Natural killer cell (primary cell): ENCODE measurements around the gene CHRNG. TPM values are rescaled to one million over a fixed set of nuclear protein-coding genes. Genes with fewer than 3 reads are reported as not detected.
A peak's percentile ranks its signal among the peaks of the same experiment; 100 is the strongest.

Source experiments
- ATAC-seq, 3 donors: fragments of 150-1000 bp in 2 of 3; fragments of 200-7000 bp in 1 of 3; cut with Tn5 transposase; 1 replicate in 1 of 3; 2 replicates in 2 of 3; pipeline ENCODE4 v1.10.0; 2021; ENCODE audit warnings: mild to moderate bottlenecking in 2 of 3, moderate library complexity in 2 of 3
- DNase-seq, 2 donors: peaks; one replicate each; pipeline versions ENCODE4 v3.0.0 to v3.0.0-alpha.2; 2013 to 2021; ENCODE audit warnings: mixed read lengths in 1 of 2
- H3K27ac ChIP-seq: one replicate; pipeline ENCODE4 v1.5.1; 2013; ENCODE audit warnings: mild to moderate bottlenecking, low read length
- H3K27me3 ChIP-seq: one replicate; pipeline ENCODE4 v1.6.1; 2013; ENCODE audit warnings: low read length; ENCODE audit not compliant: control insufficient read depth, insufficient read depth
- H3K36me3 ChIP-seq: one replicate; pipeline ENCODE4 v1.6.1; 2013; ENCODE audit warnings: low read length; ENCODE audit not compliant: control insufficient read depth, insufficient read depth
- H3K4me1 ChIP-seq: one replicate; pipeline ENCODE4 v1.6.1; 2013; ENCODE audit warnings: low read length; ENCODE audit not compliant: control insufficient read depth, insufficient read depth
- H3K4me3 ChIP-seq: one replicate; pipeline ENCODE4 v1.5.1; 2013; ENCODE audit warnings: low read length
- H3K9me3 ChIP-seq: one replicate; pipeline ENCODE4 v1.6.1; 2013; ENCODE audit warnings: low read length; ENCODE audit not compliant: control insufficient read depth, insufficient read depth
- H3K27ac Mint-ChIP-seq, 2 donors: one replicate each; pipeline ENCODE4 v1.8.0; 2022; ENCODE audit warnings: mild to moderate bottlenecking in 2 of 2, mixed read lengths in 2 of 2, moderate library complexity in 1 of 2
- H3K27me3 Mint-ChIP-seq, 2 donors: one replicate each; pipeline ENCODE4 v1.8.0; 2022; ENCODE audit warnings: low read depth in 2 of 2, mixed read lengths in 2 of 2
- H3K36me3 Mint-ChIP-seq: one replicate; pipeline ENCODE4 v1.8.0; 2022; ENCODE audit warnings: mixed read lengths
- H3K4me1 Mint-ChIP-seq, 2 donors: one replicate each; pipeline ENCODE4 v1.8.0; 2022; ENCODE audit warnings: mixed read lengths in 2 of 2
- H3K4me3 Mint-ChIP-seq: one replicate; pipeline ENCODE4 v1.8.0; 2022; ENCODE audit warnings: mild to moderate bottlenecking, moderate library complexity, mixed read lengths
- H3K9me3 Mint-ChIP-seq, 2 donors: one replicate each; pipeline ENCODE4 v1.8.0; 2022; ENCODE audit warnings: mixed read lengths in 2 of 2
- CTCF ChIP-seq: fragments of 200-600 bp; IDR thresholded peaks from one replicate; pipeline ENCODE4 v1.8.0; 2022; ENCODE audit warnings: antibody characterized with exemption
- WGBS: methylation state at CpG from one replicate; pipeline ENCODE4 v1.1.7; 2013; ENCODE audit warnings: missing lambda C conversion rate; ENCODE audit not compliant: insufficient coverage; 5-methylcytosine and 5-hydroxymethylcytosine counted together
- intact Hi-C: fragments of 100-400 bp; cut with micrococcal nuclease; formaldehyde crosslinking; loops from one replicate; pipeline ENCODE4 v1.14.2; 2022
- total RNA-seq, 4 donors: library from RNA; stranded (reverse); fragments of 120-200 nt in 1 of 4; gene quantifications; one replicate each; pipeline versions ENCODE4 v1.2.3 to v1.2.4, GENCODE V29; 2013 to 2022

Gene CHRNG
- total RNA-seq, 3 donors from 2014 or later (not counting 1 experiment from before 2014, with no cell fraction given) = not detected

DNA sequence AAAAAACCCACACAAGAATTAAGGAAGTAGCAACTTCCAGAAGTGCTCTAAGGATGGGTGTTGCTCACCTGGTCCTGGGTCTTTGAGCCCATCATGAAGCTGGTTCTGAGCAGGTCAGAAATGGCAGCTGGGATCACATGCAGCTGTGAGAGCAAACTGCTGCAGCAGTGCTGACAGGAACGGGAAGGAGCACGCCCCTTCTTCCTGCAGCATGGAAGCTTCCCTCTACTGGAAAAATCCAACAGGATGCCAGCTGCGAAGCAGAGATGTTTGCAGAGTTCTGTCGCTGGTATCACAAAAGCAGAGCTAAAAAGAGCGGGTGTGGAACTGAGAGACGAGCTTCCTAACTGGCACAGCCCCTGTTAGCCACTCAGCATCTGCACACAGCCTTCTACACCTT lies 44.7 kb downstream of the CHRNG start:
- 94% methylated on average over 6 of the region's 6 CpGs for WGBS
- H3K4me1 Mint-ChIP-seq = peaks cover 0 to 8% of the 10 kb centered on the region in 2 donors
- H3K27ac Mint-ChIP-seq = peak overlapping the region in 1 of 2 donors; percentile 14
- no peak overlapping the region for H3K27ac ChIP-seq
- ATAC-seq = no peak
- DNase-seq = no peak
- H3K4me1 ChIP-seq = no peaks in the 10 kb centered on the region
- H3K27me3 ChIP-seq = no peaks in the 10 kb centered on the region
- H3K9me3 ChIP-seq = no peaks in the 10 kb centered on the region
- H3K4me3 Mint-ChIP-seq = no peak overlapping the region
- H3K27me3 Mint-ChIP-seq = no peaks in the 10 kb centered on the region
- intact Hi-C loops = no loop called here
- TF ChIP-seq CTCF = no peak
- no peak overlapping the region for H3K4me3 ChIP-seq
- H3K36me3 ChIP-seq = peaks cover 17% of the 10 kb centered on the region
- peaks cover 9% of the 10 kb centered on the region for H3K36me3 Mint-ChIP-seq
- H3K9me3 Mint-ChIP-seq = no peaks in the 10 kb centered on the region

DNA sequence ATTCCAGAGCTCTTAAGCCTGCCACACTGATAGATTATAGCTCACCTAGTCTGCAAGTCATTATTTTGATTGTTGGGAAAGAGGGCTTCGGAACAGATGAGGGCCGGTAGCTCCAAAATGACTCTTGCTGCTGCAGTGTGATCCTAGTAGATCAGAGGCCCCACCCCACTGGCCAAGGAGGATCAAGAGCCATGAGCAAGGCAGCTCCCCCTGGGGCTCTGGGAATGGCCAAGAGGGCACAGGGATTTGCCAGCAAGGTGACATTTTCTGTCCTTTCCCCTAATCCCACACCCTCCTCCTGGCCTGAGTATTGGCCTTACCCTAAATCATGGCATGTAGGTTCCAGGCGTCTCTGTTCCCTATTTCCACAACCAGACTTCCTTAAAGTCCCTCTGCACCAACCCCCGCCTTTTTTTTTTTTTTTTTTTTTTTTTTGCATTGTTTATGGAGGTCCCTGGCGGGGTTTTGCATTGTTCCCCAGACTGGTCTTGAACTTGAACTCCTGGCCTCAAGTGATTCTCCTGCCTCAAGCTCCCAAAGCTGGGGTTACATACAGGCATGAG lies 47.5 kb downstream of the CHRNG start:
- Histone ChIP-seq H3K9me3 (no peaks in the 10 kb centered on the region), H3K36me3 (peaks cover 9% of the 10 kb centered on the region), H3K27me3 (no peaks in the 10 kb centered on the region), H3K27ac (no peak overlapping the region), H3K4me3 (no peak overlapping the region), H3K4me1 (no peaks in the 10 kb centered on the region)
- DNase-seq (no peak), ATAC-seq (no peak)
- Mint-ChIP-seq H3K4me3 (no peak overlapping the region), H3K27ac (no peak overlapping the region), H3K9me3 (no peaks in the 10 kb centered on the region), H3K4me1 (no peaks in the 10 kb centered on the region), H3K27me3 (no peaks in the 10 kb centered on the region), H3K36me3 (no peaks in the 10 kb centered on the region)
- WGBS = 80% methylated on average over 5 of the region's 5 CpGs
- TF ChIP-seq CTCF = no peak
- intact Hi-C loops = no loop called here

- no peaks in the 10 kb centered on the region for H3K4me1 Mint-ChIP-seq
- ATAC-seq (no peak), DNase-seq (no peak)
- no peaks in the 10 kb centered on the region for H3K9me3 ChIP-seq
- H3K9me3 Mint-ChIP-seq = no peaks in the 10 kb centered on the region
- TF ChIP-seq CTCF = no peak
- H3K36me3 Mint-ChIP-seq = no peaks in the 10 kb centered on the region
- no peak overlapping the region for H3K27ac Mint-ChIP-seq
- H3K27me3 ChIP-seq = no peaks in the 10 kb centered on the region
- peaks cover 5% of the 10 kb centered on the region for H3K36me3 ChIP-seq
- no peaks in the 10 kb centered on the region for H3K4me1 ChIP-seq
- no peak overlapping the region for H3K27ac ChIP-seq
- WGBS = 74% methylated on average over 7 of the region's 7 CpGs
- intact Hi-C loops = no loop called here
- no peak overlapping the region for H3K4me3 Mint-ChIP-seq
- no peak overlapping the region for H3K4me3 ChIP-seq
- H3K27me3 Mint-ChIP-seq = no peaks in the 10 kb centered on the region
Observed at GRCh38 chr2:232587512-232587911, 48.0 kb downstream of the CHRNG start.

- Mint-ChIP-seq H3K27ac (no peak overlapping the region), H3K36me3 (no peaks in the 10 kb centered on the region), H3K9me3 (no peaks in the 10 kb centered on the region), H3K4me3 (no peak overlapping the region), H3K27me3 (no peaks in the 10 kb centered on the region), H3K4me1 (no peaks in the 10 kb centered on the region)
- Histone ChIP-seq H3K27ac (no peak overlapping the region), H3K9me3 (no peaks in the 10 kb centered on the region), H3K4me1 (no peaks in the 10 kb centered on the region), H3K4me3 (no peak overlapping the region), H3K27me3 (no peaks in the 10 kb centered on the region), H3K36me3 (peaks cover 3% of the 10 kb centered on the region)
- no peak for DNase-seq
- WGBS = 89% methylated on average over 8 of the region's 8 CpGs
- no peak for TF ChIP-seq CTCF
- intact Hi-C loops = no loop called here
- no peak for ATAC-seq
Observed at GRCh38 chr2:232588031-232588430, 48.5 kb downstream of the CHRNG start.
